Activated naive CD8-positive, alpha-beta T cell treated with anti-CD3 and anti-CD28 coated beads, Interleukin-2, amount 50 U/mL, for 16 hours (primary cell): ENCODE results near the gene FAM107B.
"Not testable (repeated sequence)": the region's sequence is repeated elsewhere in the genome, so short reads cannot be mapped to it uniquely, and the experiment has no call there.

Experiments used
- DNase-seq: peaks from one replicate; pipeline ENCODE4 v3.0.0-alpha.2; 2020; ENCODE audit warnings: low read depth, low spot score

Gene FAM107B

DNA sequence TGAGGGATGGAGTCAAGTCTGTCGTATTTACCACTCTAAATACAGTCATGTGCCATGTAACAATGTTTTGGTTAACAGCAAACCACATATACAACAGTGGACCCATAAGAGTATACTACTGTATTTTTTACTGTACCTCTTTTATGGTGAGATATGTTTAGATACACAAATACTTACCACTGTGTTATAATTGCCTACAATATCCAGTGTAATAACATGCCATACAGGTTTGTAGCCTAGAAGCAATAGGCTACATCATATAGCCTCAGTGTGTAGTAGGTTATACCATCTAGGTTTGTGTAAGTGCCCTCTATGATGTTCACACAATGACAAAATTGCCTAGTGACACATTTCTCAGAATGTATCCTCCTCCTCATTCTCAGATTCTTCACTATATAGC, 110.4 kb downstream of the FAM107B start:
- no peak for DNase-seq

DNA sequence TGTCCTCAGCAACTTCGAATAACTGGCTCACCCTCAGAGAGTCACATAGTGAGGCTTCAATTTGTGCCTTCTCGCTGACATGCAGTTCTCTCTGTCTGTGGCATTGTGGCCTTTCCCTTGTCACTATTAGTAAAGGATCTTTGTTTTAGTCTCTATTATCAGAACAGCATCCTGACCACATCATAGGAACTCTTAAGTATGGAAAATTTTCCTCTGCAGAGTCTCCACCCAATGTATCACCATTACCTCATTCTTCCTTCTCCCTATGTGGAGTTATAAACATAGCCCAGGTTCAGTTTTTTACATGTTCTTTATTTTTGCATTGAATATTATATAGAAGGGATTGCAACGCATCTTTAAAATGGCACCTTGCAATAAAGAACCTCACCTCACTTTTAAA, 112.9 kb downstream of the FAM107B start:
- no peak for DNase-seq

GRCh38 chr10:14660831-14661230, 113.9 kb downstream of the FAM107B start:
- DNase-seq, result no peak

DNA sequence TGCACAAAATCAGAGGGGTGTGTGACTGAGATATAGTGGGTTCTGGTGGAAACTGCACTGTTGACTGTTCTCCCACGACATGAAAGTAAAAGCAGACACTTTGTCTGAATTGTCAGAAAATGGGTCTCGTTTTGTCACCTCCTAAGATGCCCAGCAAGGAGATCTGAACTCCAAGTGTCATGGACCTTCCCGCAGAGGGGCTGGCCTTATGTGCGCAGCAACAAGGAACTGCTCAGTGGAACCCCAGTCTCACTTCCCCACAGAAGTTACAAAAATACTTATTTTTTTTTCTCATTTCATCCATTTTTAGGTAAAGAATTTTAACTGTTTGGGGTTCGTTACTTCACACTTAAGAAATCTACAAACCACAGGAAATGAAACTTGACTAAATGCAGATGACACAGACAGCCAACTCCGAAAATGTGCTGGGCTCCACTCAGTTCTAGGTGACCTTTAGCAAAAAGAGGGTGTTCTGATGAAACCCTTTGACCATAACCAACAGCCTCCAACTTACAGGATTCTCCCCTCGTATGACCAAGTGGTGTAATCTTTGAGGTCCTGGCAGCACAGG, 115.0 kb downstream of the FAM107B start:
- DNase-seq, result peak; percentile 32

GRCh38 chr10:14659137-14659536, 115.6 kb downstream of the FAM107B start:
- DNase-seq, result not testable (repeated sequence)

GRCh38 chr10:14658331-14659127, 116.2 kb downstream of the FAM107B start:
- DNase-seq, result no peak

GRCh38 chr10:14656052-14656730, 118.5 kb downstream of the FAM107B start:
- DNase-seq, result no peak

DNA sequence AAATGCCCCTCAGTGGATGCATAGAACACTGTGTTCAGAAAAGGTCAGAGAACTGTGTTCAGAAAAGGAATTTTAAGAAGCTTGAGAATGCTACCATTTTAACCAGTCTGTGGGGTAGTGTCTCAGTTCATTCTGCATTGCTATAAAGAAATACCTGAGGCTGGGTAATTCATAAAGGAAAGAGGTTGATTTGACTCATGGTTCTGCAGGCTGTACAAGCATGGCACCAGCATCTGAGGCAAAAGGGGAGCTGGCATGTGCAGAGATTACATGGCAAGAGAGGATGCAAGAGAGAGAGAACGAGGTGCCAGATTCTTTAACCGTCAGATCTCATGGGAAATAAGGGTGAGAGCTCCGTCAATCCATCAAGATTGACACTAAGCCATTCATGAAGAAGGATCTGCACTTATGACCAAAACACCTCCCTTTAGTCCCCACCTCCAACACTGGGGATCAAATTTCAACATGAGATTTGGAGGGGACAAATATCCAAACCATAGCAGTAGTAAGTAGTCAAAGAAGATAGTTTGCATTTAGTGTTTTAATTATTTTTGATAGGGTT, 119.8 kb downstream of the FAM107B start:
- DNase-seq, result no peak

- DNase-seq, result no peak
Measured at GRCh38 chr10:14653271-14654161, 121.2 kb downstream of the FAM107B start.

- DNase-seq, result no peak
Measured at GRCh38 chr10:14652816-14653215, 121.9 kb downstream of the FAM107B start.

- DNase-seq, result no peak
Measured at GRCh38 chr10:14652067-14652466, 122.6 kb downstream of the FAM107B start.

- no peak for DNase-seq
Measured at GRCh38 chr10:14649739-14650138, 125.0 kb downstream of the FAM107B start.

DNA sequence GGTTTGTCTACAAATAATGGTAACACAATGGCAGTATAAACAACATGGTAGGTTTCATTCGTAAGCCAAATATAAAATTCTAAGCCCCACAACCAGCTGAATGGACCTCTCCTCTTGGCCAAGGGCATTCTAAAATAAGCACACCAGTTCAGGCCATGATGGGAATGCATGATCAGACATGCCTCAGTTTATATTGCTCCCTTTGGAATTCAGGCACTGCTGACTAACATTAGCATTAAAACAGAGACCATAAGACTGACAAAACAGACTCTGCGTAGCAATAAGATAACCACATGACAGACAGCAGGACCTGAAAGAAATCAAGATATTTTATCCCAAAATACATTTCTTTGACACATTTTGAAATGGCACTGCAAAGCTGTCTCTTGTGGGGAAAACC, 125.8 kb downstream of the FAM107B start:
- no peak for DNase-seq

DNA sequence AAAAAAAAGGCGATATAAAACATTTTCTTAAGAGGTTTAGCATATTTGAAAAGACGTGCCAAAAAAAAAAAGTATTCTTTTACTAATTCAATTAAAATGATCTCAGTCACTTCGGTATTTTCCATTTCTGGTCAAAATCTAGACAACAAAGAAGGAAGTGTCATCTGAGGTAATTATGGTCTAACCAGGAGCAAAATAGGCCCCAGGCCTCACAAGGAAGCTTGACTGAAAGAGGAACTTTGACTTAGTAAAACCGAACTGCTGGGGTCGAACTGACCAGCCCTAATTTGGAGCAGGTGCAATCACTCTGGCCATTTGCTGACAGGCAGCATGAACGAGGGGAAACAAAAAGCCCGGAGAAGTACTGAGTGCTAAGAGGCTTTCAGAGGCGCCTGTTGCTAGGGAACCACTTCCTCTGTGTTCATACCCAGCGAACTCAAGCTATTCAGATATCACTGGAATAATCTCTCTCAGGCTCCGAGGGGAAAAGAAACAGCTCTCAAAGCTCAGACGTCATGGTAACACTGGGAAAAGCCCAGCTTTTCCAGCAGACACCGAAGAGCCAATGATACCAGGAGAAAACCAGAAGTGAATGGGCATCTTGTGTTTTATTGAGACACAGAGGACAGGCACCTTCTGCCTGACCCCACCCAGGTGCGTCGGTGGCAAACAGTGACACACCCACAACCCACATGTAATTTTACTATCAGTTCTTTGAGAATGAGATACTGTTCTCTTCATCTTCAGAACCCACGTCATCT, 126.5 kb downstream of the FAM107B start:
- no peak for DNase-seq

DNA sequence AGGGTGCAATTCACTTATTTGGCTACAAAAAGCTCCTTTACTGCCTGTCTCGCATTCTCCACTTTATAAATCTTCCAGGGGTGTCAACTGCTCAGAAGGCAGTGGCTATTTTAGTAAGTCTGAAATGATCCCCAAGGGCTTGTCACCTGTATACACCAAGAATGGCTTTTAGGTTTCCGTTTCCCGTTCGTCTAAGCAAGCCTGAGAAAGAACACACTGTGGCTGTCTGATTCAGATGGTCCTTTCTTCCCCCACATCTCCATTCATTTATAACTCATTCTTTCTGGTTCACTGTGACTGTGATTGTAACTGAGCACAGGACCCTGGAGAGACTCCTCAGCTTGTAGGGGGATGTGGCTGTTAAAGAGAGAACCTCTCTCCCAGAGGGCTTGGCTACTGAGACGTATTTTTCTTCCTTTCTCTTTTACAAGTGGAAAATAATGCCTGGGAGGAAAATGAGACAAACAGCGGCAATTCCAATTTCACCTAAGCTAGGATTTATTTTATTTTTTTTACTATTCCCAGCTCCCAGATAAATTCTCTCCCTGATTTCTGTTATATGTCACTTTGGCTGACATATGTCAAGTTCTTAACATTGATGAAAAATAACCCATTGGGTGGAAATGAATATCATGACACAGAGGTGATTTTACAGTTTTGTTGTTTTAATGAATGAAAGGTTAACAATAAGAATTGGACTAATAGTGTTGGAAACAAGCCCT, 129.3 kb downstream of the FAM107B start:
- no peak for DNase-seq

GRCh38 chr10:14639637-14640036, 135.1 kb downstream of the FAM107B start:
- DNase-seq, result no peak

DNA sequence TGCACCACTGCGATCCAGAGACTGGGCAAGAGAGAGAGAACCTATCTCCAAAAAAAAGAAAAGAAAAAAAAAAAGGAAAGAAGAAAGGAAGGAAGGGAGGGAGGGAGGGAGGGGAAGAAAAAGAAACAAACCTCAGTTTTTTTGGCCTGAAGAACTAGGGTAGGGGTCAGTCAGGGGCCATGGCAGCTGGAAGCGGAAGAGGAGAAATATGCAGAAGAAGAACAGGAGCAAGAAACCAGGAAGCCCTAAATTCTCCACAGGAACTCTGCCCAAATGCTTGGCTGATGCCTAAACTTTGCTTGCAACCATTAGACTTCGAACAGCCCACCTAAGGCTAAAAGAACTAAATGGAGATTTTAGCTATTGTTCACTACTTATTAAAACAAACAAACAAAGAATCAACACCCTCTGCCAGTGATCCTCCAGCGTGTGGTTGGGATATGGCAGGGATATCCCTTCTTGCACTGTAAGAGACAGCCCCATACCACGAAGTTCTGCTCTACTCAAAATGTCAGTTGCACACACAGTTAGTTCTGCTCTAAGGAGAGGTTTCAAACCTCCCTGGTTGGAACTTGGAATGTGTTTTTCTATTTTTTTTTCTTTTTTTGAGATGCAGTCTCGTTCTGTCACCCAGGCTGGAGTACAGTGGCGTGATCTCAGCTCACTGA, 139.5 kb downstream of the FAM107B start:
- DNase-seq, result no peak

DNA sequence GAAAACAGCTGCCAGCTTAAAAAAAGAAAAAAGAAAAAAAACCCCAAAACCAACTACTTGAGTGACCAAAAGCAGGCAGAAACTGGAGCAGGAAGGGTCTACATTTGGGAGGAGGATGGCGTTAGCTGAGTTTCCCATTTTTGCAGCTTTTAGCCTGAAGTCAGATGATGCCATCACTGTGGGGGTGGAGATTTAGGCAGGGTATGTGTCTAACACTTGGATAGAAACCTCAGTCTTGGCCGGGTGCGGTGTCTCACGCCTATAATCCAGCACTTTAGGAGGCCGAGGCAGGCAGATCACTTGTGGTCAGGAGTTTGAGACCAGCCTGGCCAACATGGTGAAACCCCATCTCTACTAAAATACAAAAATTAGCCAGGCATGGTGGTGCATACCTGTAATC, 140.1 kb downstream of the FAM107B start:
- DNase-seq, result not testable (repeated sequence)

DNA sequence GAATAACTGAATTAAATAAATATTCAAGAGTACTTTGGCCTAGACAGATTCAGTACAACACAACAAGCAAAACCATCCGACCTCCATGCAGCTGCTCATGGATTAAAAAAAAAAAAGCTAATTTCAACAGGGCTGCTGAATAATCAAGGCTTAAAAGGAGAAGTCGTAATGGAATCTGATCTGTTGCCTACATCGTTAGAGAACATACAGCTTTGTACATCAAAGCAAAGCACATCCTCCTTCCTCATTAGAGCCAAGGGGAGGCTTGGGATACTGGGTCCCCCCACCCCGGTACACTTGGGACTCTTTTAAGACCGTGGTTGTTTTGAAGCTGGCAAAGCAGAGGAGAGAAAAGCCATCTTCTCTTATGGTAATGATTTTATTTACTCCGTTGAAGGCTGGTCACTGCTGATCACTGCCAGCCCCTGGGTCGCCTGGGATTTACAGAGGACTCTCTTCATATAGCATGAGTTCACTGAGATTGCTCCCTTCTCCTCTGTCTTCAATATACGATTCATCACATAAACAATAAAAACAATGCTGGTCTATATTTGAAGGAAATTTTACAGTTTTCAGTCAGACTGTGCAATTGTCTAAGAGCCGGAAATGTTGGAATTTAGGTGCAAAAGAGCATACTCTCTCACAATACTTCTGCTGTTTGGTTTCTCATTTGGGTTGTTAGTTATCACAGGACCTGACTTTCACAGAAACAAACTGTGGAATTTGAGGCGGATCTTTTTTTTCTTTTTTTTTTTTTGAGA, 148.8 kb downstream of the FAM107B start:
- no peak for DNase-seq
